Astrocyte of the spinal cord (primary cell): Measurements from ENCODE around the gene PI4K2A.

Experiments
- DNase-seq: peaks from one replicate; pipeline ENCODE4 v3.0.0; 2011; ENCODE audit warnings: low read depth, low spot score
- H3K4me3 ChIP-seq: 2 replicates; pipeline ENCODE4 v1.5.1; 2011; ENCODE audit warnings: low read depth, mild to moderate bottlenecking, low read length, moderate library complexity
- in situ Hi-C: cut with HindIII; loops from 2 replicates; pipeline ENCODE4 v1.10.0; 2017; ENCODE audit warnings: low sequenced_read_pairs
- TF ChIP-seq, protein P1 (sequence below): IDR thresholded peaks from 2 replicates; pipeline ENCODE4 v1.5.1; 2012; ENCODE audit warnings: low read depth, mild to moderate bottlenecking, low read length, inconsistent platforms

The PI4K2A gene

GRCh38 chr10:97598407-97599271 is 41.8 kb upstream of the PI4K2A start:
- in situ Hi-C loops, result no loop called here
- TF ChIP-seq, protein P1, sequence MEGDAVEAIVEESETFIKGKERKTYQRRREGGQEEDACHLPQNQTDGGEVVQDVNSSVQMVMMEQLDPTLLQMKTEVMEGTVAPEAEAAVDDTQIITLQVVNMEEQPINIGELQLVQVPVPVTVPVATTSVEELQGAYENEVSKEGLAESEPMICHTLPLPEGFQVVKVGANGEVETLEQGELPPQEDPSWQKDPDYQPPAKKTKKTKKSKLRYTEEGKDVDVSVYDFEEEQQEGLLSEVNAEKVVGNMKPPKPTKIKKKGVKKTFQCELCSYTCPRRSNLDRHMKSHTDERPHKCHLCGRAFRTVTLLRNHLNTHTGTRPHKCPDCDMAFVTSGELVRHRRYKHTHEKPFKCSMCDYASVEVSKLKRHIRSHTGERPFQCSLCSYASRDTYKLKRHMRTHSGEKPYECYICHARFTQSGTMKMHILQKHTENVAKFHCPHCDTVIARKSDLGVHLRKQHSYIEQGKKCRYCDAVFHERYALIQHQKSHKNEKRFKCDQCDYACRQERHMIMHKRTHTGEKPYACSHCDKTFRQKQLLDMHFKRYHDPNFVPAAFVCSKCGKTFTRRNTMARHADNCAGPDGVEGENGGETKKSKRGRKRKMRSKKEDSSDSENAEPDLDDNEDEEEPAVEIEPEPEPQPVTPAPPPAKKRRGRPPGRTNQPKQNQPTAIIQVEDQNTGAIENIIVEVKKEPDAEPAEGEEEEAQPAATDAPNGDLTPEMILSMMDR, result no peak
- H3K4me3 ChIP-seq, result no peak overlapping the region
- no peak for DNase-seq

GRCh38 chr10:97599272-97599619 is 41.2 kb upstream of the PI4K2A start:
- no peak overlapping the region for H3K4me3 ChIP-seq
- DNase-seq, result no peak
- TF ChIP-seq, protein P1, result no peak
- in situ Hi-C loops, result no loop called here

DNA sequence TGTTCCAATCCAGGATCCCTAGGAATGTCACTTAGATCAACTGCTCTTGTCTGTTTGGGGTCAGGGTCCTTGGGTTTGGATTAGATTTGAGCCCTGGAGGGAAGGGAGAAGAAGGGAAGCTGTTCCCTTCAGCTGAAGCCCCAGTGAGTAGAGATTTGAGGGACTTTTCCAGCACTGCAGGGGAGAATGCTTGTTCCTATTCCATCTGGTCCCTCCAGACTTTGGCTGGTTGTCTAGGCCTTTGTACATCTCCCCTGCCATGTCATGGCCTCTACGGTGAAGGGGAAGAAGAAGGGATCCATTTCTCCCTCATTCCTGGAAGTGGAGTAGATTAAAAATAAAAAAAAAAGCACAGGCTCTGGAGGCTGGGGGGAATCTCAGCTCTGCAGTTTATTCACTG is 39.9 kb upstream of the PI4K2A start:
- in situ Hi-C loops, result no loop called here
- no peak overlapping the region for H3K4me3 ChIP-seq
- DNase-seq, result no peak
- TF ChIP-seq, protein P1, result no peak

DNA sequence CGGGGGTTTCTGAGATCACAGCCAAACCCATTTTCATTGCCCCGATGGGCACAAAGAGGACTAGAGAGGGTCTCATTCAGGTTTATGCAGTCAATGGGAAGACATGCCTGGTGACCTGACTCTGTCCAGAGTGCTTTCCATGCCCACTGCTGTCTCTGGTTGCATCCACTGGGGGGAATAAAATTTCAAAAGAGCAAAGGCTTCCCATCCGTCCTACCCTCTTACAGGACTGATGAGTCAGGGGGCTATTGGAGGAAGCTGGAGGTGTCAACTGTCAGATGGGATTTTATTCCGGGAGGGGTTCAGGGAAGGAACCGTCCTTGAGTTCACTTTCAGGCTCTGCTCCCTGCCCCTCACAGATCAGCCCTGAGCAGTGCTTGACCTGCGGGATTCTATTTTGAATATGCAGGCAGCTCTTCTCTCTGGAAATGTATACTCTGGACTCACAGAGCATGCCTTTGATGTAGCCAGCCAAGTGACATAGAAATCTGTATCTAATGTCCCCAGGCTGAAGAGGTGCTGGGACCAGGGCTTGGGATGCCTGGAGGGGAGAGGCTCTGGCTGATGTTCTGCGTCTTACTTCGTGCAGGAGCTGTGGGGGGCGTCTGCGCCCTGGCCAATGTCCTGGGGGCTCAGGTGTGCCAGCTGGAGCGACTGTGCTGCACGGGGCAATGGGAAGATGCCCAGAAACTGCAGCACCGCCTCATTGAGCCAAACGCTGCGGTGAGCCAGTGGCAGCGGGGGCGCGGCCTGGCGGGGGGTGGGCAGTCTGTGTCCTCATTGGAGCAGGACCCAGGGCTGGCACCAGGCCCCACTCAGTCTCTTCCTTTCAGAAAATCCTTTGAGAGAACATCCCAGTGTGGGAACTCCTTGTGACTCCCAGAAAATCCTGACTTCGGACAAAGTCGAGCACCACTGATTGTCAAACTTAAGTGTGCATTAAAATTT is 38.9 kb upstream of the PI4K2A start:
- H3K4me3 ChIP-seq, result no peak overlapping the region
- TF ChIP-seq, protein P1, result no peak
- DNase-seq, result no peak
- in situ Hi-C loops, result no loop called here

- TF ChIP-seq, protein P1, result no peak
- DNase-seq, result no peak
- in situ Hi-C loops, result no loop called here
- H3K4me3 ChIP-seq, result no peak overlapping the region
Measured at GRCh38 chr10:97607095-97607636, 33.3 kb upstream of the PI4K2A start.

DNA sequence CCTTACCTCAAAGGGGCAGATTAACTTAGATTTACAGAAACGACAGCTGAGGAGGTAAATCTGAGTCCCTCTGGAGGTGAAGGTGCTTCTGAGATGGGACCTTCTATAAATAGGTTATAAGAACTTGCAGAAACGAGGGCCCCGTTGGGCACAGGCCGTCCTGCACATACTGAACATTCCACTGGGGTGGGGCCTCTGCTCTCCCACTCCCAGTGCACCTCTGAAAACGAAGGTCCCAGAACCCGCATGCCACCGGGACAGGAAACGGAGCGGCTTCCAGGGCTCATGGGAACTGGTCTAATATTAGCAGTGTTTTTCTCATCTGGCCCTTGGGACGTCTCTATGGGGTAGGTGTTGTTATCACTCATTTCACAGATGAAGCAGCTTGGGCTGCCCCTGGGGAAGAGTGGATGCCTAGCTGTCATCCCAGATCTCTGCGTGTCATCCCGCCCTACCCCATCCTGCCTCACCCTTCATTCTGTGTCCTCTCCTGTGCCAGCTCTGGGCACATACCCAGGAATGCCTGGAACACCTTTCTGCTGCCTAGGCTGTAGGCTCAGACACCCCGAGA is 31.4 kb upstream of the PI4K2A start:
- in situ Hi-C loops, result no loop called here
- DNase-seq, result no peak
- no peak overlapping the region for H3K4me3 ChIP-seq
- TF ChIP-seq, protein P1, result no peak
